K562 (cell line): ENCODE measurements around the gene KCP. TPM values are rescaled to one million over a fixed set of nuclear protein-coding genes. Genes with fewer than 3 reads are reported as not detected.
A peak's percentile ranks its signal among the peaks of the same experiment; 100 is the strongest.

ENCODE experiments used
- DACH1 ChIP-seq: fragments of 450-650 bp; IDR thresholded peaks from 2 replicates; pipeline ENCODE4 v1.6.1; 2018; ENCODE audit not compliant: partially characterized antibody
- ETV1 ChIP-seq: fragments of 450-650 bp; conservative IDR thresholded peaks from 2 replicates; pipeline ENCODE4 v1.6.1; 2016; ENCODE audit warnings: missing genetic modification characterization, control low read depth, low read depth, missing compliant biosample characterization
- HDAC2 ChIP-seq: fragments of 450-650 bp; IDR thresholded peaks from 2 replicates; pipeline ENCODE4 v1.6.1; 2016; ENCODE audit warnings: mild to moderate bottlenecking
- HNRNPUL1 ChIP-seq: fragments of 200-400 bp; formaldehyde crosslinking; IDR thresholded peaks from 2 replicates; pipeline ENCODE4 v1.6.1; 2017; ENCODE audit warnings: low read length
- KDM5B ChIP-seq: fragments of 200-600 bp; sonication (generic); IDR thresholded peaks from 2 replicates; pipeline ENCODE4 v1.6.1; 2012; ENCODE audit warnings: low read depth, mild to moderate bottlenecking, moderate library complexity, low read length, control low read depth, inconsistent platforms; ENCODE audit not compliant: insufficient replicate concordance
- MCM2 ChIP-seq: fragments of 450-650 bp; IDR thresholded peaks from 2 replicates; pipeline ENCODE4 v1.6.1; 2017; ENCODE audit warnings: low read depth, mild to moderate bottlenecking
- MEF2D ChIP-seq: conservative IDR thresholded peaks from 2 replicates; pipeline ENCODE4 v1.6.1; 2016; ENCODE audit warnings: low read depth, missing genetic modification characterization, missing compliant biosample characterization
- NFXL1 ChIP-seq: fragments of 450-650 bp; formaldehyde crosslinking; IDR thresholded peaks from 2 replicates; pipeline ENCODE4 v1.4.0; 2021; ENCODE audit warnings: mild to moderate bottlenecking
- NR4A1 ChIP-seq, 2 experiments: fragments of 250-450 bp in 1 of 2; fragments of 450-650 bp in 1 of 2; sonication (Bioruptor Pico) in 1 of 2; IDR thresholded peaks; 2 replicates each; pipeline versions ENCODE4 v1.4.0 to v1.6.1; 2016 to 2020; ENCODE audit warnings: mild to moderate bottlenecking in 2 of 2, missing compliant biosample characterization in 1 of 2, missing genetic modification characterization in 1 of 2, moderate library complexity in 1 of 2
- PRMT5 ChIP-seq: sonication (generic); formaldehyde crosslinking; IDR thresholded peaks from 2 replicates; pipeline ENCODE4 v1.5.0; 2020; ENCODE audit warnings: missing genetic modification reagents
- PTBP1 ChIP-seq: fragments of 200-400 bp; formaldehyde crosslinking; IDR thresholded peaks from 2 replicates; pipeline ENCODE4 v1.6.1; 2017; ENCODE audit warnings: low read depth, low read length
- PTRF ChIP-seq: fragments of 450-650 bp; IDR thresholded peaks from 2 replicates; pipeline ENCODE4 v1.6.1; 2016; ENCODE audit warnings: mild to moderate bottlenecking, missing genetic modification characterization, missing compliant biosample characterization
- SMARCA5 ChIP-seq: fragments of 450-650 bp; IDR thresholded peaks from 2 replicates; pipeline ENCODE4 v1.6.1; 2016
- TBP ChIP-seq: optimal IDR thresholded peaks from 2 replicates; pipeline ENCODE3; 2011; ENCODE audit warnings: low read depth, low read length, improper control_type of control experiment
- TSC22D4 ChIP-seq: fragments of 450-650 bp; IDR thresholded peaks from 2 replicates; pipeline ENCODE4 v1.6.1; 2016; ENCODE audit warnings: missing genetic modification characterization, missing biosample characterization, control low read depth
- ZNF12 ChIP-seq: sonication (generic); formaldehyde crosslinking; IDR thresholded peaks from 2 replicates; pipeline ENCODE4 v1.4.0; 2020; ENCODE audit warnings: mild to moderate bottlenecking, missing genetic modification reagents
- ZNF124 ChIP-seq: sonication (generic); formaldehyde crosslinking; IDR thresholded peaks from 2 replicates; pipeline ENCODE4 v1.8.1; 2022; ENCODE audit warnings: missing genetic modification reagents
- ZNF175 ChIP-seq: fragments of 200-800 bp; sonication (Bioruptor generic); IDR thresholded peaks from 2 replicates; pipeline ENCODE4 v1.6.1; 2016; ENCODE audit warnings: low read depth, mild to moderate bottlenecking, missing genetic modification characterization, missing compliant biosample characterization
- ZNF384 ChIP-seq: IDR thresholded peaks from 2 replicates; pipeline ENCODE4 v1.6.1; 2012; ENCODE audit warnings: low read depth, low read length, improper control_type of control experiment
- polyA plus RNA-seq, 8 experiments: library from polyadenylated mRNA; depleted of rRNA in 4 of 8; stranded (reverse) in 5 of 8; unstranded in 3 of 8; fragments of >200 nt; fragmentation: Nextera tagmentation in 2 of 8; fragmentation: Illumina TruSeq in 1 of 8; extraction: Ambion mirVana in 2 of 8; extraction: Trizol in 1 of 8; gene quantifications; 2 replicates each; pipeline versions ENCODE4 v1.2.1 to v1.2.3, GENCODE V29; 2011 to 2014; ENCODE audit warnings: inconsistent platforms in 1 of 8, missing spikeins in 1 of 8
- total RNA-seq, 7 experiments: library from RNA; depleted of rRNA in 6 of 7; stranded (reverse); fragments of >200 nt in 6 of 7; fragmentation: Illumina TruSeq in 2 of 7; extraction: Trizol in 2 of 7; gene quantifications; 2 replicates each; pipeline versions ENCODE4 v1.2.1 to v1.2.3, GENCODE V29; 2011 to 2021; ENCODE audit warnings: low replicate concordance in 1 of 7
- TF ChIP-seq, protein P1 (sequence below): fragments of 450-650 bp; IDR thresholded peaks from 2 replicates; pipeline ENCODE4 v1.6.1; 2016; ENCODE audit warnings: missing biosample characterization, missing genetic modification characterization
- TF ChIP-seq, protein P2 (sequence below): fragments of 250-450 bp; sonication (Bioruptor Pico); IDR thresholded peaks from 2 replicates; pipeline ENCODE4 v1.4.0; 2020; ENCODE audit warnings: mild to moderate bottlenecking
- TF ChIP-seq, protein P3 (sequence below): sonication (generic); formaldehyde crosslinking; IDR thresholded peaks from 2 replicates; pipeline ENCODE4 v1.8.0; 2022; ENCODE audit warnings: mild to moderate bottlenecking, missing genetic modification reagents, borderline replicate concordance
- TF ChIP-seq, protein P4 (sequence below): fragments of 450-650 bp; formaldehyde crosslinking; IDR thresholded peaks from 2 replicates; pipeline ENCODE4 v1.4.0; 2022; ENCODE audit warnings: missing genetic modification characterization

KCP gene
- total and polyA plus RNA-seq, 9 of the 15 experiments (the other 6 are each of a cell fraction or from before 2014, with no cell fraction given) = 0.06 to 0.17 (median 0.12) TPM; not detected in 3

DNA sequence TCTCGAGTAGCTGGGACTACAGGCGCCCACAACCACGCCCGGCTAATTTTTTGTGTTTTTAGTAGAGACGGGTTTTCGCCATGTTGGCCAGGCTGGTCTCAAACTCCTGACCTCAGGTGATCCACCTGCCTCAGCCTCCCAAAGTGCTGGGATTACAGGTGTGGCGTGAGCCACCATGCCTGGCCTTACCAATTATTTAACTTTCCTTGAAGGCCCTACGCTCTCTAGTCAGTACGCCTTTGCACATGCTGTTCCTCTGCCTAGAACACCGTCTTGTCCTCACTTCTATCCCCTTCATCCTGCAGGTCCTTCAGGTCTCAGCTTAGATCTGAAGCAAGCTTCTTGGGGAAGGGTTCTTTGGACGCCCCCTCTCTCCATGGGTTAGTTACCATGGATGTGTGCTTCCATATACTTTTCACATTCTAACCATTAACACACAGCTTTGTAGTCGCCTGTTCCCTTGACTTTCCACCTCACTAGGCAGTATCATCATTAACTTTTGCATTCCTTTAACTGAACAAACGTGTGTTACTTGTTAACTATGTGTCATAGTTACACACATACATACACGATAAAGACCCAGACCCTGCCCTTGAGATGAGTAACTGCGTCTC, 48.4 kb downstream of the KCP start (continued):
- TF ChIP-seq NFXL1 (CRISPR knock-in tag) (0 out of 2 replicates have a peak, but pooled peaks have one; percentile 40), KDM5B (no peak), HDAC2 (peak; percentile 9; the same call in 1 of the 2 replicates), SMARCA5 (no peak), ZNF124 (no peak), MEF2D (tag) (0 out of 2 replicates have a peak, but pooled peaks have one; percentile 22), TBP (no peak), MCM2 (no peak), PTRF (tag) (no peak), PRMT5 (CRISPR knock-in tag) (no peak), NR4A1 (CRISPR knock-in tag; IDR thresholded peaks at IDR 0.05) (peak; percentile 76; the same call in 1 of the 2 replicates), NR4A1 (tag; IDR thresholded peaks at IDR 0.05) (no peak), ZNF175 (CRISPR knock-in tag) (no peak), HNRNPUL1 (0 out of 2 replicates have a peak, but pooled peaks have one; percentile 25), DACH1 (no peak), TSC22D4 (tag) (0 out of 2 replicates have a peak, but pooled peaks have one; percentile 80), ZNF12 (CRISPR knock-in tag) (no peak), PTBP1 (no peak), ETV1 (tag) (0 out of 2 replicates have a peak, but pooled peaks have one; percentile 11), ZNF384 (no peak)
- TF ChIP-seq, protein P1, sequence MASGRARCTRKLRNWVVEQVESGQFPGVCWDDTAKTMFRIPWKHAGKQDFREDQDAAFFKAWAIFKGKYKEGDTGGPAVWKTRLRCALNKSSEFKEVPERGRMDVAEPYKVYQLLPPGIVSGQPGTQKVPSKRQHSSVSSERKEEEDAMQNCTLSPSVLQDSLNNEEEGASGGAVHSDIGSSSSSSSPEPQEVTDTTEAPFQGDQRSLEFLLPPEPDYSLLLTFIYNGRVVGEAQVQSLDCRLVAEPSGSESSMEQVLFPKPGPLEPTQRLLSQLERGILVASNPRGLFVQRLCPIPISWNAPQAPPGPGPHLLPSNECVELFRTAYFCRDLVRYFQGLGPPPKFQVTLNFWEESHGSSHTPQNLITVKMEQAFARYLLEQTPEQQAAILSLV (tag) = 0 out of 2 replicates have a peak, but pooled peaks have one; percentile 8
- TF ChIP-seq, protein P2, sequence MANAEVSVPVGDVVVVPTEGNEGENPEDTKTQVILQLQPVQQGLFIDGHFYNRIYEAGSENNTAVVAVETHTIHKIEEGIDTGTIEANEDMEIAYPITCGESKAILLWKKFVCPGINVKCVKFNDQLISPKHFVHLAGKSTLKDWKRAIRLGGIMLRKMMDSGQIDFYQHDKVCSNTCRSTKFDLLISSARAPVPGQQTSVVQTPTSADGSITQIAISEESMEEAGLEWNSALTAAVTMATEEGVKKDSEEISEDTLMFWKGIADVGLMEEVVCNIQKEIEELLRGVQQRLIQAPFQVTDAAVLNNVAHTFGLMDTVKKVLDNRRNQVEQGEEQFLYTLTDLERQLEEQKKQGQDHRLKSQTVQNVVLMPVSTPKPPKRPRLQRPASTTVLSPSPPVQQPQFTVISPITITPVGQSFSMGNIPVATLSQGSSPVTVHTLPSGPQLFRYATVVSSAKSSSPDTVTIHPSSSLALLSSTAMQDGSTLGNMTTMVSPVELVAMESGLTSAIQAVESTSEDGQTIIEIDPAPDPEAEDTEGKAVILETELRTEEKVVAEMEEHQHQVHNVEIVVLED = no peak
- TF ChIP-seq, protein P3, sequence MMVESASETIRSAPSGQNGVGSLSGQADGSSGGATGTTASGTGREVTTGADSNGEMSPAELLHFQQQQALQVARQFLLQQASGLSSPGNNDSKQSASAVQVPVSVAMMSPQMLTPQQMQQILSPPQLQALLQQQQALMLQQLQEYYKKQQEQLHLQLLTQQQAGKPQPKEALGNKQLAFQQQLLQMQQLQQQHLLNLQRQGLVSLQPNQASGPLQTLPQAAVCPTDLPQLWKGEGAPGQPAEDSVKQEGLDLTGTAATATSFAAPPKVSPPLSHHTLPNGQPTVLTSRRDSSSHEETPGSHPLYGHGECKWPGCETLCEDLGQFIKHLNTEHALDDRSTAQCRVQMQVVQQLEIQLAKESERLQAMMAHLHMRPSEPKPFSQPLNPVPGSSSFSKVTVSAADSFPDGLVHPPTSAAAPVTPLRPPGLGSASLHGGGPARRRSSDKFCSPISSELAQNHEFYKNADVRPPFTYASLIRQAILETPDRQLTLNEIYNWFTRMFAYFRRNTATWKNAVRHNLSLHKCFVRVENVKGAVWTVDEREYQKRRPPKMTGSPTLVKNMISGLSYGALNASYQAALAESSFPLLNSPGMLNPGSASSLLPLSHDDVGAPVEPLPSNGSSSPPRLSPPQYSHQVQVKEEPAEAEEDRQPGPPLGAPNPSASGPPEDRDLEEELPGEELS (CRISPR knock-in tag) = 0 out of 2 replicates have a peak, but pooled peaks have one; percentile 45
- TF ChIP-seq, protein P4, sequence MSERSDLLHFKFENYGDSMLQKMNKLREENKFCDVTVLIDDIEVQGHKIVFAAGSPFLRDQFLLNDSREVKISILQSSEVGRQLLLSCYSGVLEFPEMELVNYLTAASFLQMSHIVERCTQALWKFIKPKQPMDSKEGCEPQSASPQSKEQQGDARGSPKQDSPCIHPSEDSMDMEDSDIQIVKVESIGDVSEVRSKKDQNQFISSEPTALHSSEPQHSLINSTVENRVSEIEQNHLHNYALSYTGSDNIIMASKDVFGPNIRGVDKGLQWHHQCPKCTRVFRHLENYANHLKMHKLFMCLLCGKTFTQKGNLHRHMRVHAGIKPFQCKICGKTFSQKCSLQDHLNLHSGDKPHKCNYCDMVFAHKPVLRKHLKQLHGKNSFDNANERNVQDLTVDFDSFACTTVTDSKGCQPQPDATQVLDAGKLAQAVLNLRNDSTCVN (CRISPR knock-in tag) = peak; percentile 72; the same call in 1 of the 2 replicates
